ENCODE measurements around the gene TIAL1. TPM values are rescaled to one million over a fixed set of nuclear protein-coding genes. Genes with fewer than 3 reads are reported as not detected.

TIAL1 gene, protein sequence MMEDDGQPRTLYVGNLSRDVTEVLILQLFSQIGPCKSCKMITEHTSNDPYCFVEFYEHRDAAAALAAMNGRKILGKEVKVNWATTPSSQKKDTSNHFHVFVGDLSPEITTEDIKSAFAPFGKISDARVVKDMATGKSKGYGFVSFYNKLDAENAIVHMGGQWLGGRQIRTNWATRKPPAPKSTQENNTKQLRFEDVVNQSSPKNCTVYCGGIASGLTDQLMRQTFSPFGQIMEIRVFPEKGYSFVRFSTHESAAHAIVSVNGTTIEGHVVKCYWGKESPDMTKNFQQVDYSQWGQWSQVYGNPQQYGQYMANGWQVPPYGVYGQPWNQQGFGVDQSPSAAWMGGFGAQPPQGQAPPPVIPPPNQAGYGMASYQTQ
- 24.3 and 27.3 TPM in 2 replicates for total RNA-seq

DNA sequence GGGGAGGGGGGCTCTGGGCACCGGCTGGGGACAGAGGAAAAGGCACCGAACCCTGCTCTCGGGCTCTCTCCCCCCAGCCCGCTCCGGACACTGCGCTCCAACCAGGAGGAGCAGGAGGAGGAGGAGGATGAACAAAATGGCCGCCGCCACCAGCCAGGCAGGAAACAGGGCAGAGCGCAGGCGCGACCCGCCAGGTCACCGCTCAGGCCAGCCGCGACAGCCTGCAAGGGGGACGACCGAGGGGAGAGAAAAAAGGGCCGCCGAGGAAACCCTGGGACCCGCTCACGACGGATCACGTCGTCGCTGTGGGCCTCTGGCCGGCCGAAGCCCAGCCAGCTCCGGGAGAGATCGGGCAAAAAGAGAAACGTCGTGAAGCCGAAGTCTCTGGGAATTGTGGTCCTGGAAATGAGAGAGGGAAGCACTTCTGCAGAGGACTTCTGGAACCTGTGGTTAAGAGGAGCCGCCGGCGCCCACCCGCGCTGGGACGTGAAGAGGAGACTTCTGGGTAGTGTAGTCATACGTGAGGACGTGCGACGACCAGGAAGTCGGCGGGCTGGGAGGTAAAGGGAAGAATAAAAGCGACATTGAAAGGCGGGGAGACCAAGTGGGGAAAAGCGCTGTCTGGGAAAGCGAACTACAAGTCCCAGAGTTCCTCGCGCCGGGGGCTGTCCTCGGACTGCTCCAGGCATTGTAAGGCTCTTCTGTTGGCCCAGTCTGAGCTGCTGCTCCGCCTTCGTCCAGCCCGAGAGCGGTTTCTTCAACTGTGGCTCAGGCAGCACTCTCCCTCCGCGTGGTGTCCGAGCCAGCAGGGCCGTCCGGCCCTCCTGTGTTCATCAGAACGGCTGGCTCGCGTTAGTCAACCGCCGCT is at the start of gene TIAL1:
Gene TIAL1 (minus strand): TSS at position 428 of the 868 bp plus-strand sequence. CDS start 499 bp downstream, outside the sequence.

DNA sequence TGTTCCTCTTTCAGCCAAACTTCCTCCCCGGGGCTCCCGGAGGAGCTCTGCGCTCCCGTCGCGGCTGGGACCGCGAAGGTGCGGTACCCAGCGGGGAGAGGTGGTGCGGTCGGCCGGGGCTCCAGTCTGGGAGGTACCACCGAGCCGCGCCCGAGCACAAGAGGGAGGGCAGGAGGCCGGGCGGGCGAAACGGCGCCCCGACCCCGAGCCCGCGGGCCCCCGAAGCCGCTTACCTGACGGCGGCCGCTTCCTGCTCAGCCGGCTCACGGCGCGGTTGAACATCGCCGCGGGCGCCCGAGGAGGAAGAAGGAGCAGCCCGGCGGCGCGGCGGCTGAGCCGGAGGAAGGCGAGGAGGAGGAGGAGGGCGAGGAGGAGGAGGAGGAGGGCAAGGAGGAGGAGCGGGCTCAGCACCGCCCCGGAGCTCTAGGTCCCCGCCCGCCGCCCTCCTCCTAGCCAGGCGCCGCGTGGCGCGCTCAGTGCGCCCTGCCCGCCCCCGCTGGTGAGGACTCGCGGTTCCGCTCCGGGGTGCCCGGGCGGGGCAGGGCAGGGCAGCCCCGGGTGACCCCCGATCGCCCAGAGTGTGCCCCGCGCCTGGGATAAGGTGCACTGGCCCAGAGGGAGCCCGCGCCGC is 54.3 kb downstream of the TIAL1 start, which contains the start of gene RGS10:
Gene RGS10 (minus strand): TSS at position 363 of the 631 bp plus-strand sequence. CDS start 81 bp downstream, at position 282.

Other genes starting within 250 kb of the TIAL1 start
- 37.9 and 55.9 TPM in 2 replicates for gene RGS10, start 54.2 kb downstream of the TIAL1 start, total RNA-seq
- gene BAG3, start 54.4 kb upstream of the TIAL1 start, total RNA-seq, result 11.3 and 16.2 TPM in 2 replicates
- gene INPP5F, start 129.1 kb upstream of the TIAL1 start, total RNA-seq, result 12.0 and 13.2 TPM in 2 replicates

Measured in tracheal epithelial cell (primary cell).